ENCODE measurements around the gene CGB1.

DNA sequence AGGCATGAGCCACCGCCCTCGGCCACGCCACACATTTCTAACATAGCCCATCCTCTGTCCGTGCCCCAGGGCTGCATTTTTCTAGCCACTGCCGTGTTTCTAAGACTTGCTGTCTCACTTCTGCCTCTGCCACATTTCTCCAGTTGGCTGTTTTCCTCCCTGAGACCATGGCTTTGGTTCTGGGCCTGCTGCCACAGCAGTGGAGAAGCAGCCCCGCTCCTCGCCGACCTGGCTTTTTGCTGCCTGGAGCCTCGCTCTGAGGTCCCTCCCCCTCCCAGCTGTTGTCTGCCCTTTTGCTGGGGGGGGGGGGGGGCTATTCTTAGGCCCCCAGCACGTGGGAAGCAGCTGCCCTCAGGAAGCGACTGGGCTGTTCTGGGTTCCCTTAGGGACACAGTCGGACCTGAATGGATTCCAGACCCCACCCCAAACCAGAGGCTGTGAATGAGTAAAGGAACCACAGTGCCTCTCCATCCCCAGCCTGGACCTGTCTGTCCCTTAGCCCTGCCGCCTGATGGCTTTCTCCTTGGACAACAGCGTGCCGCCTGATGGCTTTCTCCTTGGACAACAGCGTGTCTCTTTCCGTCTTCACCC lies 46.9 kb downstream of the CGB1 start:
- TF ChIP-seq CREB5 (CRISPR knock-in tag; IDR thresholded peaks at IDR 0.05; ENCODE audit: low read depth) (no peak), POU6F1 (CRISPR knock-in tag; IDR thresholded peaks at IDR 0.05; ENCODE audit: borderline replicate concordance, low read depth) (no peak), ARNTL (CRISPR knock-in tag; IDR thresholded peaks at IDR 0.05; ENCODE audit: borderline replicate concordance, low read depth) (no peak), PATZ1 (CRISPR knock-in tag; IDR thresholded peaks at IDR 0.05; ENCODE audit: borderline replicate concordance) (no peak), SNAI2 (CRISPR knock-in tag; IDR thresholded peaks at IDR 0.05) (no peak), ZNF565 (CRISPR knock-in tag; conservative IDR thresholded peaks at IDR 0.05; ENCODE audit: low read depth) (no peak), ZFP30 (CRISPR knock-in tag; IDR thresholded peaks at IDR 0.05) (no peak), PPARA (CRISPR knock-in tag; IDR thresholded peaks at IDR 0.05; ENCODE audit: borderline replicate concordance) (no peak)
